ENCODE data around the gene KCNC3.
"Not testable (repeated sequence)": the region's sequence is repeated elsewhere in the genome, so short reads cannot be mapped to it uniquely, and the experiment has no call there.

The KCNC3 gene

DNA sequence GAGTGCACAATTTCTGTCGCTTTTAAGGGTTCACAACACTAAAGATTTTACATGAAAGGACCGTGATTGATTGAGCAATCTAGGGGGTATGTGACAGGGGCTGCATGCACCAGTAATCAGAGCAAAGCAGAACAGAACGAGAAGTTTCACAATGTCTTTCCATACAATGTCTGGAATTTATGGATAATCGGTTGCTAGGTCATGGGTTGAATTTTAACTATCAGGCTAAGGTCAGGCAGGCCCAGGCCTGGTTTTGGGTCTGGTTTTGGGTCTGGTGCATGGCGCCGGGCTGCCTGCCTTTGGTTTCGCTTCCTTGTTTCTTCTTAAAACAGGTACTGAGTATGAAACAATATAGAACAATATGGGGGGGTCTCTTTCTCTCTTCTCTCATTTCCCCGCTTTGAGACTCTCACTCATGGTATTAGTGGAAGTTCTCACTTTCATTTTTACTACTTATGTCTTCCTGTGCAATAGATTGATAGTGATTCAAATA is 18.0 kb upstream of the KCNC3 start:
- not testable (repeated sequence) for H3K4me1 ChIP-seq (ENCODE audit: control insufficient read depth, low read depth, low read length); H3K4me3 ChIP-seq (ENCODE audit: low read length); H3K27me3 ChIP-seq (ENCODE audit: control insufficient read depth, insufficient read depth, low read length); H3K27ac ChIP-seq (ENCODE audit: low read length); H3K9ac ChIP-seq (ENCODE audit: low read length); H3K36me3 ChIP-seq (ENCODE audit: control insufficient read depth, low read depth, low read length); H3K9me3 ChIP-seq (ENCODE audit: control insufficient read depth, low read depth, low read length)

DNA sequence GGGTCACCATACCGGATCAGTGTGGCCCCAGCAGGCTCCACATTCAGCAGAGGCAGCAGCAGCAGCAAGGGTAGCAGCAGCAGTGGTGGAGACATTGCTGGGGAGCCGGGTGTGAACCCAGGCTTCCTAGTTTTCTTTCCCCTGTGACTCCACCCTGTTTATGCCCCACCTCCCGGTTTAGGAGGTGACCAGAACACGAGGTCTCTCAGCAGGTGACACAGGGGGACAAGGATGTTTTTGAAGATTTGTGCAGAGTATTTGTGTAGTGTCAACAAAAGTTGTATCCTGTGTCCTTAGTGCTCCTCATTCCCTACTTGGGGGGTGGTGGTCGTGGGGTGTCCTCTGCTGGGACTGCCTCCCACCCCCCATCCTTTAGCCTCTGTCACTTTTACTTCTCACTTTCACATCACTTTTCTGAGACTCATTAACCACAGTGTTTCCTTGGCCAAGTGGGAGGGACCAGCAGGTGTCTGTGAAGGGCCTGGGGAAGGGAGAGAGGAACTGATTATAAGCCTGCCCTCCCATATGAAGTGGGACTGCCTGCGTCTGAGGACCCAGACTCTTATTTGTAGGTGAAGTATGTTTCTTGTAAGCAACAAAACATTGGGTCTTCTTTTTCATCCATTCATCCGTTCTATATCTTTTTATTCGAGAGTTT is 15.6 kb upstream of the KCNC3 start:
- Histone ChIP-seq H3K27me3 (ENCODE audit: control insufficient read depth, insufficient read depth, low read length) (no peaks in the 10 kb centered on the region), H3K9ac (ENCODE audit: low read length) (no peak overlapping the region), H3K4me1 (ENCODE audit: control insufficient read depth, low read depth, low read length) (no peaks in the 10 kb centered on the region), H3K4me3 (ENCODE audit: low read length) (no peak overlapping the region), H3K27ac (ENCODE audit: low read length) (no peak overlapping the region), H3K36me3 (ENCODE audit: control insufficient read depth, low read depth, low read length) (no peaks in the 10 kb centered on the region), H3K9me3 (ENCODE audit: control insufficient read depth, low read depth, low read length) (no peaks in the 10 kb centered on the region)

DNA sequence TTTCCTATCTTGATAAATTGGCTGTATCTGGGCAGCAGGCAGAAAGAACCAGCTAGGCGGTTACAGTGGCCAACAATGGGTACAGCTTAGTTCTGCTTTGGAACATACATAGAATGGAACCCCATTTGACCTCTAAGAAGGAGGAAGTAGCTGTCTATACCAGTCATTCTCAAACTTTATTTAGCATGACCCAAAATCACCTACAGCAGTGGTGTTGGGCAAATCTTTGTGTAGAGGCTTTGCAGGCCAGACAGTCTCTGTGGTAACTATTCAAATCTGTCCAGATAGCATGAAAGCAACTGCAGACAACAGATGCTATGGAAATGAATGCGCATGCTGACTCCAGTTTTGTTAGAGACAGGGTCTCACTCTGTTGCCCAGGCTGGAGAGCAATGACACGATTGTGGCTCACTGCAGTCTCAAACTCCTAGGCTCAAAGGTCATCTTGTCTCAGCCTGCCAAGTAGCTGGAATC is 12.0 kb upstream of the KCNC3 start:
- Histone ChIP-seq H3K9me3 (ENCODE audit: control insufficient read depth, low read depth, low read length) (no peaks in the 10 kb centered on the region), H3K27ac (ENCODE audit: low read length) (no peak overlapping the region), H3K4me1 (ENCODE audit: control insufficient read depth, low read depth, low read length) (no peaks in the 10 kb centered on the region), H3K4me3 (ENCODE audit: low read length) (no peak overlapping the region), H3K9ac (ENCODE audit: low read length) (no peak overlapping the region), H3K36me3 (ENCODE audit: control insufficient read depth, low read depth, low read length) (no peaks in the 10 kb centered on the region), H3K27me3 (ENCODE audit: control insufficient read depth, insufficient read depth, low read length) (no peaks in the 10 kb centered on the region)

DNA sequence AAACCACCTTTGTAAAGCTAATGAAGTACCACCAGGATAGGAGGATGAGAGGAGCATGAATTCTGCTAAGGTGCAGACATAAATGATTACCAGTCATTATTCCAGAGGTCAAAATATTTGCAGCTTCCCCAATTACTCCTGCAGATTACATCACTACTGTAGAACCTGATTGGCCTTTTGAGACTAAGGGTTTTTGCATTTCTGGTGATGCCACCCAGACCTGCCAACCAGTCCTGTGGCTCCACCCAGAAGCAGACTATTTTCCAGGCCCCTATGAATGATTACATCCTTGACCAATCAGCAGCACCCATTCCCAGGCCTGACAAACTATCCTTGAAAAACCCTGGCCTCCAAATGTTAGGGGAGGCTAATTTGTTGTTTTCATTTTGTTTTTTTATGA is 11.2 kb upstream of the KCNC3 start:
- Histone ChIP-seq H3K27me3 (ENCODE audit: control insufficient read depth, insufficient read depth, low read length) (no peaks in the 10 kb centered on the region), H3K4me1 (ENCODE audit: control insufficient read depth, low read depth, low read length) (no peaks in the 10 kb centered on the region), H3K9ac (ENCODE audit: low read length) (no peak overlapping the region), H3K9me3 (ENCODE audit: control insufficient read depth, low read depth, low read length) (no peaks in the 10 kb centered on the region), H3K36me3 (ENCODE audit: control insufficient read depth, low read depth, low read length) (no peaks in the 10 kb centered on the region), H3K27ac (ENCODE audit: low read length) (no peak overlapping the region), H3K4me3 (ENCODE audit: low read length) (no peak overlapping the region)

DNA sequence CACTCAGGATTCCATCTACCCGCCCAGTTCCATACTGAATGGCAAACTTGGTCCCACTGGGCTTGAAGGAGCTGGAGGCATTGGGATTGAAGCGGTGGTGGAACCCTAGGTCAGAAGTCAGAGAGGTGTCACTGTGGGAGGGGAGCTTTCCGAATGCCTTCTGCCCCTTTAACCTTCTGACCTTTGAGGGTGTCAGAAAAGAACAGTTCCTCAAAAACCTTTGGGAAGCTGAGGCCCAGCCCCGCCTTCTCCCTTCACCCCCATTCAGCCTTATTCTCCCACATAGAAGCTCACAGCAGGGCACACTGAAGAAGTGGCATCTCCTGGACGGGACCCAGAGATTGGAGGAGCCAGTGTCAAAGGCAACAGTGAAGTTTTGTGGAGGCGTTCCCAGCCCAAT is 7.9 kb upstream of the KCNC3 start:
- not testable (repeated sequence) for H3K4me1 ChIP-seq (ENCODE audit: control insufficient read depth, low read depth, low read length); H3K4me3 ChIP-seq (ENCODE audit: low read length); H3K27ac ChIP-seq (ENCODE audit: low read length); H3K27me3 ChIP-seq (ENCODE audit: control insufficient read depth, insufficient read depth, low read length); H3K9ac ChIP-seq (ENCODE audit: low read length); H3K36me3 ChIP-seq (ENCODE audit: control insufficient read depth, low read depth, low read length); H3K9me3 ChIP-seq (ENCODE audit: control insufficient read depth, low read depth, low read length)

DNA sequence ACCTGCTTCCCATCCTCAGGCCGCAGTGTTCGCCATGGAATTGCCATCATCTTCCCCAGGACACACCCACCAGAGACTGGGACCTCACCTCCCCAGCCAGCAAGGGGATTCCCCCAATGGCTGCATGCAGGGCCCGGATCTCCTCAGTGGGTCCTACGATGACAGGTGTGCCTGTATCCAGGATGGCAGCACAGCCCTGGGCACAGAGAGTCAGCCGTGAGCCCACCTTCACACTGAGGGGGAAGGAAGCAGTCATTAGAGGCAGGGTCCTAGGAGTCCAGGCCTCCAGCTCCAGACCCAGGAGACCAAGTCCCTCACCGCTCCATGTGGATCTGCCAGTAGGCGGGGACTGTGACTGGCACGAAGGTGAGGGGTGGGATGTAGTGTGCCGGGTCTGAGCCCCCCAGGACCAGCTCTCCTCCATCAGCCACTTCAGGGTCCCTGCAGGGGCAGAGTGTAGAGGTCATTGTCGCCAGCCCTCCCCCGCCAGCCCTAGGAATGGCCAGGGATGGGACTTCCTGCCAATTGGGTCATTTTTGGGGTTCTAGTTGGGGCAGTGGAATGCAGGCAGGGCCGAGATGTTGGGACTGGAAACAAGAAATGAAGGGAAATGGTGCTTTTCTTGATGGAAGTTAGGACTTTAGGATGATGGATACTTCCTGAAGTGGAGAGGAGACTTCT is 5.7 kb upstream of the KCNC3 start:
- H3K4me1 ChIP-seq (ENCODE audit: control insufficient read depth, low read depth, low read length): peaks cover 17% of the 10 kb centered on the region
- H3K36me3 ChIP-seq (ENCODE audit: control insufficient read depth, low read depth, low read length): no peaks in the 10 kb centered on the region
- no peaks in the 10 kb centered on the region for H3K27me3 ChIP-seq (ENCODE audit: control insufficient read depth, insufficient read depth, low read length)

DNA sequence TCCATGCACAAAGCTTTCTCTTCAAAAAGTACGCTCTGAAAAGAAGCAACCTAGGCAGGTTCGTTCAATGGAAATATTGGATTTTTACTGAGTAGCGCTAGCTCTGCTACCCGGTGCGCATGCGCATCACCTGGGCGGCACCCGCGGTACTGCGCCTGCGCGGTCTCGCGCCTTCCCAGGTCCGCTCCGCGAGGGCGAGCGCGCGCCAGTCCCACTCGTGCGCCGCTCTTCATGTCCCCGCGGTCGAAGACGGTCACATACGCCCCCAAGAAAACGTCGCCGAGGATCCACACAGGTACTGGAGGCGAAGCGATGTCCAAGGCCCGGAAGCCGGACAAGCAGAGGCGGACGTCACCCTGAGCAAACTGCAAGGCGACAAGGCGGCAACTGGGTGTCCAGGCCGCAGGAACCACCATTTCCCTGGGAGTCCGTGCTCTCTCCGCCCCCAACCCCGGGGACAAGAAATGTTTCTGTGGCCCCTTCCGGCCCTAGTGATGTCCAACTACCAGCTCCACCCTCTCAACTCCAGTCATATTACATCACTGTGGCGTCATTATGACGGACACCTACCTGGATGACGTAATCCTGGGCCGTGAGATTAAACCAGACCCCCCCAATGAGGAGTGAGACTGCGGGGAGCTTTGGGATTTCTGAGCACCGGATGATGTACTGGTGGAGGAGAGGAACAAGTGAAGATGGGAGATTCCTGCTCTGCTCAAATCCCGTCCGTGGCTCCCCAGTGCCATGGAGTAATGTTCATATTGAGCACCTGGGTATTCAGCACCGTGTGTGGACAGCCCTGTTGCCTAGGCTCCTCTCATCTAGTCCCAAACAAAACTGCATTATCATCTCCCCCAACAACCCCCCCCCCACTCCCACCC is 4.8 kb upstream of the KCNC3 start:
- H3K27ac ChIP-seq (ENCODE audit: low read length): peak overlapping the region; percentile 21
- H3K4me3 ChIP-seq (ENCODE audit: low read length): peak overlapping the region; percentile 90
- peaks cover 17% of the 10 kb centered on the region for H3K4me1 ChIP-seq (ENCODE audit: control insufficient read depth, low read depth, low read length)

More for the DNA sequence above, 5.7 kb upstream of the KCNC3 start:
- Histone ChIP-seq H3K27ac (ENCODE audit: low read length) (no peak overlapping the region), H3K9ac (ENCODE audit: low read length) (no peak overlapping the region), H3K9me3 (ENCODE audit: control insufficient read depth, low read depth, low read length) (no peaks in the 10 kb centered on the region), H3K4me3 (ENCODE audit: low read length) (no peak overlapping the region)

DNA sequence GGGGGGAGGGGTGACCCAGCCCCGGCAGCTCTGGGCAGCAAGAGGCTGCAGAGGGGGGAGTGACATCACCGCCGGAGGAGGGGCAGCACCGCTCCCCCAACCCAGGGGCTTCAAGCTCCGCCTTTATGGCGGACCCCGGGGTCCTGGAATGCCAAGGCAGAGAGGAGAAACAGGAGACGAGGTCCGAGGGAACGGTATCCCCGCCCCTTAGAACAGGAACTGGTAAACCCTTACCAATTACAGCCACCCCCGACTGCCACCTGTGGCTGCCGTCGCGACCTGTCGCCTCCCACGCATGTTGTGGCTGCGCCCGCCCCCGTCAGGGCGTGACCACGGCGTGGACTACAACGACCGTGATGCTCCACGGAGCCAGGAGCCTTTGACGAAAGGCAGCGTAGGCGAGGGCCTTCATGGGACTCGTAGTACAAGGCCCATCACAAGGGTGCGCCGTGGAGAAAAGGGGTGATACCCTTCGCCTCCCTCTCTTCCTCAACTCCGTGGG is 4.1 kb upstream of the KCNC3 start:
- H3K9me3 ChIP-seq (ENCODE audit: control insufficient read depth, low read depth, low read length): no peaks in the 10 kb centered on the region
- peak overlapping the region; percentile 90 for H3K9ac ChIP-seq (ENCODE audit: low read length)
- peak overlapping the region; percentile 93 for H3K27ac ChIP-seq (ENCODE audit: low read length)
- peaks cover 17% of the 10 kb centered on the region for H3K4me1 ChIP-seq (ENCODE audit: control insufficient read depth, low read depth, low read length)
- H3K36me3 ChIP-seq (ENCODE audit: control insufficient read depth, low read depth, low read length): no peaks in the 10 kb centered on the region
- peaks cover 3% of the 10 kb centered on the region for H3K27me3 ChIP-seq (ENCODE audit: control insufficient read depth, insufficient read depth, low read length)
- H3K4me3 ChIP-seq (ENCODE audit: low read length): peak overlapping the region; percentile 90

More for the DNA sequence above, 4.8 kb upstream of the KCNC3 start:
- Histone ChIP-seq H3K27me3 (ENCODE audit: control insufficient read depth, insufficient read depth, low read length) (no peaks in the 10 kb centered on the region), H3K9ac (ENCODE audit: low read length) (peak overlapping the region; percentile 65), H3K9me3 (ENCODE audit: control insufficient read depth, low read depth, low read length) (no peaks in the 10 kb centered on the region), H3K36me3 (ENCODE audit: control insufficient read depth, low read depth, low read length) (no peaks in the 10 kb centered on the region)

DNA sequence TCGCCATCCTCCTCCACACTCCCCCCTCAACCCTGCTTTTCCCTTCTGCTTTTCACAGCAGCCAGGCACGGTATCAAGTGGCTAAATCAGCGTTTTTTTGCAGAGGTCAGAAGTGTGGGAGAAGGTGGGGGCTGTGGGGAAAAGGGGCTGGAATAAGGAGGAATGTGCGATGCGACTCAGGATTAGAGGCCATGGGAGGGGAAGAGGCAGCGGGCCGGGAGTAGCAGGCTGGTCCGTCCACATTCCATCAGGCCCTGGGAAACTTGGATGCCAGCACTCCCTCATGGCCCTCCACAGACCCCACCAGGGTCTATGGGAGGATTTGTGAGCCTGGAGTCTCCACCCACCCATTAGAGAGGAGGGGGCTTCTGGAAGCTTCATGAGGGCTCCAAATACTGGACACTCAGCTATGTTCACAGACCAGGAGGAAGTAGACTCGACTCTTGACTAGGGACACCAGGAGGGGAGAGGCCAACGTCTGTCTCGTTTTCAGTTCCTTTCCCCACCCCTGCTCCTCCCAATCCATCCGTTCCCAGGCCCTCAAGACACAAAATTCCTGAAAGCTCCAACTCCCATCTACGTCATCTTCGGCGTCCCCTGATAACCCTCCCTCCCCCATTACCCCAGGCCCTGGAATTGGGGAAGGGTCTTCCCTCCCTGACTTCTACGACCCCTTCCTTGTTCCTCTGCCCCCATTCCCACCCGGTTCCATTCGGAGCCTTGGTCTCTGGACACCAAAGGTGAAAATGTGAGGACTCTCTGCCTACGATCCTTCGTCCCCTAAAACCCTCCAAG is 3.3 kb upstream of the KCNC3 start:
- peaks cover 17% of the 10 kb centered on the region for H3K4me1 ChIP-seq (ENCODE audit: control insufficient read depth, low read depth, low read length)
- H3K4me3 ChIP-seq (ENCODE audit: low read length): peak overlapping the region; percentile 90
- no peaks in the 10 kb centered on the region for H3K36me3 ChIP-seq (ENCODE audit: control insufficient read depth, low read depth, low read length)
- H3K9ac ChIP-seq (ENCODE audit: low read length): peak overlapping the region; percentile 90
- peaks cover 10% of the 10 kb centered on the region for H3K27me3 ChIP-seq (ENCODE audit: control insufficient read depth, insufficient read depth, low read length)
- H3K9me3 ChIP-seq (ENCODE audit: control insufficient read depth, low read depth, low read length): no peaks in the 10 kb centered on the region
- peak overlapping the region; percentile 93 for H3K27ac ChIP-seq (ENCODE audit: low read length)

DNA sequence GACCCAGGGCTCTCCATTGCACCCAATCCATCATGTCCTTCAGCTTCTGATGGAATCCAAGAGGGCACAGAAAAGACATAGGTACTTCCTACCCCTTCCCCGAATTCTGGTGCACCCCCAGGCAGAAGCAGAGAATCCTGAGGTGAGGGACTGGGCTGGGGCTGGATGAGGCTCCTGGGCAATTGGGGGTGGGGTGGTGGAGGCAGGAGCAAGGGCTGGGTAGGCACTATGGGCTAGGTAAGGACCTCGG is 2.7 kb upstream of the KCNC3 start:
- peak overlapping the region; percentile 90 for H3K4me3 ChIP-seq (ENCODE audit: low read length)
- no peaks in the 10 kb centered on the region for H3K36me3 ChIP-seq (ENCODE audit: control insufficient read depth, low read depth, low read length)
- no peaks in the 10 kb centered on the region for H3K9me3 ChIP-seq (ENCODE audit: control insufficient read depth, low read depth, low read length)
- peaks cover 20% of the 10 kb centered on the region for H3K4me1 ChIP-seq (ENCODE audit: control insufficient read depth, low read depth, low read length)
- H3K27me3 ChIP-seq (ENCODE audit: control insufficient read depth, insufficient read depth, low read length): peaks cover 15% of the 10 kb centered on the region
- H3K9ac ChIP-seq (ENCODE audit: low read length): peak overlapping the region; percentile 90
- no peak overlapping the region for H3K27ac ChIP-seq (ENCODE audit: low read length)
